Measurements from ENCODE around the gene BZW1.

The BZW1 gene

GRCh38 chr2:200811333-200812121 is at the start of gene BZW1:
BZW1 (plus strand) TSS chr2:200811910; CDS start chr2:200813218, 1,308 bp downstream.
- DNase-seq = peak; percentile 95

GRCh38 chr2:200762127-200762526 is 49.6 kb upstream of the BZW1 start:
- DNase-seq = no peak

- DNase-seq = no peak
These were observed 48.3 kb upstream of the BZW1 start for GRCh38 chr2:200763422-200763821.

- no peak for DNase-seq
These were observed 46.4 kb upstream of the BZW1 start for GRCh38 chr2:200765139-200765951.

GRCh38 chr2:200765995-200766660 is 45.6 kb upstream of the BZW1 start:
- no peak for DNase-seq

- no peak for DNase-seq
These were observed 44.4 kb upstream of the BZW1 start for GRCh38 chr2:200767111-200767885.

GRCh38 chr2:200770847-200771246 is 40.9 kb upstream of the BZW1 start:
- DNase-seq = no peak

GRCh38 chr2:200772620-200773019 is 39.1 kb upstream of the BZW1 start:
- DNase-seq = no peak

GRCh38 chr2:200773083-200773482 is 38.6 kb upstream of the BZW1 start:
- no peak for DNase-seq

- no peak for DNase-seq
These were observed 36.8 kb upstream of the BZW1 start for GRCh38 chr2:200774920-200775319.

- no peak for DNase-seq
These were observed 34.4 kb upstream of the BZW1 start for GRCh38 chr2:200777275-200777674.

GRCh38 chr2:200778038-200778437 is 33.7 kb upstream of the BZW1 start:
- DNase-seq = no peak

- DNase-seq = no peak
These were observed 32.5 kb upstream of the BZW1 start for GRCh38 chr2:200779214-200779613.

- DNase-seq = no peak
These were observed 30.1 kb upstream of the BZW1 start for GRCh38 chr2:200781616-200782015.

- no peak for DNase-seq
These were observed 29.5 kb upstream of the BZW1 start for GRCh38 chr2:200782251-200782650.

GRCh38 chr2:200784215-200784614 is 27.5 kb upstream of the BZW1 start:
- no peak for DNase-seq

GRCh38 chr2:200786423-200786822 is 25.3 kb upstream of the BZW1 start:
- DNase-seq = no peak

GRCh38 chr2:200786826-200787225 is 24.9 kb upstream of the BZW1 start:
- DNase-seq = no peak

GRCh38 chr2:200787351-200788120 is 24.2 kb upstream of the BZW1 start:
- no peak for DNase-seq

GRCh38 chr2:200788121-200788718 is 23.5 kb upstream of the BZW1 start:
- DNase-seq = no peak

- no peak for DNase-seq
These were observed 21.5 kb upstream of the BZW1 start for GRCh38 chr2:200790185-200790584.

- DNase-seq = no peak
These were observed 19.8 kb upstream of the BZW1 start for GRCh38 chr2:200791905-200792304.

All from NCI-H1694 (cell line).